HG02885 (cell line): ENCODE results near the gene SBK2.

ENCODE experiments used
- ATAC-seq: cut with Tn5 transposase; IDR thresholded peaks from one replicate; pipeline ENCODE4 v1.9.1; 2021; ENCODE audit warnings: mild to moderate bottlenecking; ENCODE audit not compliant: unreplicated experiment, poor library complexity

The SBK2 gene

GRCh38 chr19:55554741-55555152 is 17.8 kb upstream of the SBK2 start:
- ATAC-seq: no peak

GRCh38 chr19:55554302-55554701 is 17.4 kb upstream of the SBK2 start:
- no peak for ATAC-seq

GRCh38 chr19:55553217-55554182 is 16.6 kb upstream of the SBK2 start:
- no peak for ATAC-seq

- no peak for ATAC-seq
These were observed 15.7 kb upstream of the SBK2 start for GRCh38 chr19:55552620-55553019.

GRCh38 chr19:55552206-55552605 is 15.3 kb upstream of the SBK2 start:
- no peak for ATAC-seq

- no peak for ATAC-seq
These were observed 13.4 kb upstream of the SBK2 start for GRCh38 chr19:55550321-55550650.

- no peak for ATAC-seq
These were observed 12.8 kb upstream of the SBK2 start for GRCh38 chr19:55549500-55550320.

- no peak for ATAC-seq
These were observed 10.1 kb upstream of the SBK2 start for GRCh38 chr19:55546822-55547614.

GRCh38 chr19:55546011-55546410 is 9.1 kb upstream of the SBK2 start:
- no peak for ATAC-seq

GRCh38 chr19:55545443-55545842 is 8.5 kb upstream of the SBK2 start, which contains the start of gene SBK3:
Gene SBK3 (minus strand): TSS chr19:55545543. CDS start chr19:55545543, 0 bp downstream.
- no peak for ATAC-seq

- no peak for ATAC-seq
These were observed 8.0 kb upstream of the SBK2 start for GRCh38 chr19:55544776-55545439.

- no peak for ATAC-seq
These were observed 7.1 kb upstream of the SBK2 start for GRCh38 chr19:55544014-55544413.

GRCh38 chr19:55543567-55543966 is 6.6 kb upstream of the SBK2 start:
- ATAC-seq: no peak

GRCh38 chr19:55542292-55542855 is 5.4 kb upstream of the SBK2 start:
- ATAC-seq: no peak

GRCh38 chr19:55541091-55541490 is 4.2 kb upstream of the SBK2 start:
- ATAC-seq: no peak

GRCh38 chr19:55540619-55541018 is 3.7 kb upstream of the SBK2 start:
- no peak for ATAC-seq

- no peak for ATAC-seq
These were observed 2.4 kb upstream of the SBK2 start for GRCh38 chr19:55539090-55539984.

GRCh38 chr19:55538132-55538531 is 1.2 kb upstream of the SBK2 start:
- no peak for ATAC-seq

- ATAC-seq: no peak
These were observed 793 bp upstream of the SBK2 start for GRCh38 chr19:55537741-55538111.
